ENCODE measurements around the gene DNAJC5. TPM values are rescaled to one million over a fixed set of nuclear protein-coding genes. Genes with fewer than 3 reads are reported as not detected.

Gene DNAJC5
- total RNA-seq, 1 experiment from 2014 or later = 44.9 TPM

GRCh38 chr20:63961664-63962425 is 66.9 kb downstream of the DNAJC5 start:
- Histone ChIP-seq H3K36me3 (ENCODE audit: insufficient read depth, low read length, poor library complexity, severe bottlenecking) (peaks cover 40% of the 10 kb centered on the region), H3K4me1 (ENCODE audit: insufficient read depth, low read length, poor library complexity, severe bottlenecking) (peaks cover 12% of the 10 kb centered on the region), H3K9me3 (ENCODE audit: low read depth, low read length, poor library complexity, severe bottlenecking) (peaks cover 10% of the 10 kb centered on the region), H3K27me3 (replicated peaks; ENCODE audit: insufficient read depth, low read depth, low read length, poor library complexity) (no peaks in the 10 kb centered on the region), H3K27ac (ENCODE audit: low read depth, low read length, poor library complexity, severe bottlenecking) (no peak overlapping the region), H3K4me3 (ENCODE audit: low read depth, low read length, poor library complexity, severe bottlenecking) (no peak overlapping the region)
- intact Hi-C loops (cut with micrococcal nuclease; ENCODE audit: unreplicated experiment) = no loop called here
- CTCF ChIA-PET = no interaction called here
- no peak for DNase-seq (ENCODE audit: low spot score)
- no peak for TF ChIP-seq EZH2 (IDR thresholded peaks at IDR 0.05; ENCODE audit: borderline replicate concordance, low read depth, low read length, poor library complexity, severe bottlenecking)
- TF ChIP-seq CTCF (conservative IDR thresholded peaks at IDR 0.05; ENCODE audit: low read depth, low read length) = no peak
- BruUV-seq (replicated peaks) = no TSS peak
- POLR2A ChIA-PET (ENCODE audit: low non-redundant PET) = no interaction called here

- TF ChIP-seq EZH2 (IDR thresholded peaks at IDR 0.05; ENCODE audit: borderline replicate concordance, low read depth, low read length, poor library complexity, severe bottlenecking) (no peak), CTCF (conservative IDR thresholded peaks at IDR 0.05; ENCODE audit: low read depth, low read length) (no peak)
- Histone ChIP-seq H3K27me3 (replicated peaks; ENCODE audit: insufficient read depth, low read depth, low read length, poor library complexity) (no peaks in the 10 kb centered on the region), H3K9me3 (ENCODE audit: low read depth, low read length, poor library complexity, severe bottlenecking) (peaks cover 11% of the 10 kb centered on the region), H3K4me3 (ENCODE audit: low read depth, low read length, poor library complexity, severe bottlenecking) (no peak overlapping the region), H3K4me1 (ENCODE audit: insufficient read depth, low read length, poor library complexity, severe bottlenecking) (peaks cover 5% of the 10 kb centered on the region), H3K27ac (ENCODE audit: low read depth, low read length, poor library complexity, severe bottlenecking) (no peak overlapping the region), H3K36me3 (ENCODE audit: insufficient read depth, low read length, poor library complexity, severe bottlenecking) (peaks cover 48% of the 10 kb centered on the region)
- no peak for DNase-seq (ENCODE audit: low spot score)
- ChIA-PET POLR2A (ENCODE audit: low non-redundant PET) (no interaction called here), CTCF (no interaction called here)
- intact Hi-C loops (cut with micrococcal nuclease; ENCODE audit: unreplicated experiment) = no loop called here
- no TSS peak for BruUV-seq (replicated peaks)
Observed at GRCh38 chr20:63962426-63963347, 67.8 kb downstream of the DNAJC5 start.

GRCh38 chr20:63963348-63963741 is 68.4 kb downstream of the DNAJC5 start:
- H3K36me3 ChIP-seq (ENCODE audit: insufficient read depth, low read length, poor library complexity, severe bottlenecking) = peaks cover 54% of the 10 kb centered on the region
- no peaks in the 10 kb centered on the region for H3K4me1 ChIP-seq (ENCODE audit: insufficient read depth, low read length, poor library complexity, severe bottlenecking)
- H3K27ac ChIP-seq (ENCODE audit: low read depth, low read length, poor library complexity, severe bottlenecking) = no peak overlapping the region
- H3K4me3 ChIP-seq (ENCODE audit: low read depth, low read length, poor library complexity, severe bottlenecking) = no peak overlapping the region
- TF ChIP-seq EZH2 (IDR thresholded peaks at IDR 0.05; ENCODE audit: borderline replicate concordance, low read depth, low read length, poor library complexity, severe bottlenecking) = no peak
- no peak for TF ChIP-seq CTCF (conservative IDR thresholded peaks at IDR 0.05; ENCODE audit: low read depth, low read length)
- no TSS peak for BruUV-seq (replicated peaks)
- no peak for DNase-seq (ENCODE audit: low spot score)
- intact Hi-C loops (cut with micrococcal nuclease; ENCODE audit: unreplicated experiment) = no loop called here
- H3K27me3 ChIP-seq (replicated peaks; ENCODE audit: insufficient read depth, low read depth, low read length, poor library complexity) = no peaks in the 10 kb centered on the region
- POLR2A ChIA-PET (ENCODE audit: low non-redundant PET) = no interaction called here
- CTCF ChIA-PET = no interaction called here
- H3K9me3 ChIP-seq (ENCODE audit: low read depth, low read length, poor library complexity, severe bottlenecking) = peaks cover 11% of the 10 kb centered on the region

Measured in A673 (cell line).